Activated naive CD4-positive, alpha-beta T cell treated with anti-CD3 and anti-CD28 coated beads for 36 hours (primary cell): ENCODE results near the gene VIM. TPM values are rescaled to one million over a fixed set of nuclear protein-coding genes. Genes with fewer than 3 reads are reported as not detected.

Experiments used
- CTCF ChIA-PET: fragments of 350-600 bp; sonication (Branson Sonifier 250); formaldehyde crosslinking; loops from one replicate; lab custom pipeline; 2021; ENCODE audit warnings: antibody characterized with exemption; lab: Charles Lee
- DNase-seq: peaks from one replicate; pipeline ENCODE4 v3.0.0-alpha.2; 2020
- H3K27ac Mint-ChIP-seq: one replicate; pipeline ENCODE4 v1.8.0; 2021; ENCODE audit warnings: mild to moderate bottlenecking, mixed read lengths
- H3K27me3 Mint-ChIP-seq: one replicate; pipeline ENCODE4 v1.8.0; 2021; ENCODE audit warnings: low read depth, mixed read lengths
- H3K36me3 Mint-ChIP-seq: one replicate; pipeline ENCODE4 v1.8.0; 2021; ENCODE audit warnings: low read depth, mixed read lengths
- H3K4me1 Mint-ChIP-seq: one replicate; pipeline ENCODE4 v1.8.0; 2021; ENCODE audit warnings: low read depth, mixed read lengths
- H3K4me3 Mint-ChIP-seq: one replicate; pipeline ENCODE4 v1.8.0; 2021; ENCODE audit warnings: mild to moderate bottlenecking, moderate library complexity, mixed read lengths
- H3K9me3 Mint-ChIP-seq: one replicate; pipeline ENCODE4 v1.8.0; 2021; ENCODE audit warnings: mixed read lengths
- intact Hi-C: fragments of 100-400 bp; cut with micrococcal nuclease; formaldehyde crosslinking; loops from one replicate; pipeline ENCODE4 v1.15.1; 2023
- total RNA-seq, 2 experiments: library from RNA; stranded (reverse); gene quantifications; one replicate each; pipeline ENCODE4 v1.2.3, GENCODE V29; 2021

Gene VIM
- total RNA-seq, 2 experiments from 2014 or later, result 58.3 to 60.6 TPM

- no peaks in the 10 kb centered on the region for H3K27me3 Mint-ChIP-seq
- no peaks in the 10 kb centered on the region for H3K9me3 Mint-ChIP-seq
- no peak overlapping the region for H3K27ac Mint-ChIP-seq
- no peak for DNase-seq
- intact Hi-C loops, result no loop called here
- no peaks in the 10 kb centered on the region for H3K36me3 Mint-ChIP-seq
- peaks cover 24% of the 10 kb centered on the region for H3K4me1 Mint-ChIP-seq
- no peak overlapping the region for H3K4me3 Mint-ChIP-seq
- CTCF ChIA-PET, result interaction anchor here (0.5 to 1.2 kb wide), 3 partner anchors 12 to 75 kb away, joined by 3 to 6 read pairs (median 3); no protein-coding TSS in a partner anchor
These were observed 15.2 kb upstream of the VIM start for GRCh38 chr10:17212802-17213221.

- H3K27me3 Mint-ChIP-seq, result no peaks in the 10 kb centered on the region
- peaks cover 28% of the 10 kb centered on the region for H3K4me1 Mint-ChIP-seq
These were observed 14.2 kb upstream of the VIM start for GRCh38 chr10:17213646-17214349.

GRCh38 chr10:17214526-17214925, 13.5 kb upstream of the VIM start:
- CTCF ChIA-PET, result interaction anchor here (1.8 kb wide), 1 partner anchor 16 kb away, joined by 9 read pairs; no protein-coding TSS in a partner anchor
- no peak overlapping the region for H3K4me3 Mint-ChIP-seq
- H3K27ac Mint-ChIP-seq, result no peak overlapping the region
- intact Hi-C loops, result no loop called here
- H3K4me1 Mint-ChIP-seq, result peaks cover 28% of the 10 kb centered on the region
- no peaks in the 10 kb centered on the region for H3K36me3 Mint-ChIP-seq
- no peak for DNase-seq
- H3K27me3 Mint-ChIP-seq, result no peaks in the 10 kb centered on the region
- H3K9me3 Mint-ChIP-seq, result no peaks in the 10 kb centered on the region

More at GRCh38 chr10:17213646-17214349, 14.2 kb upstream of the VIM start:
- CTCF ChIA-PET, result interaction anchor here (0.6 to 1.2 kb wide), 3 partner anchors 13 to 58 kb away, joined by 3 read pairs; no protein-coding TSS in a partner anchor
- no peak overlapping the region for H3K27ac Mint-ChIP-seq
- H3K36me3 Mint-ChIP-seq, result no peaks in the 10 kb centered on the region
- H3K9me3 Mint-ChIP-seq, result no peaks in the 10 kb centered on the region
- DNase-seq, result no peak
- intact Hi-C loops, result no loop called here
- H3K4me3 Mint-ChIP-seq, result no peak overlapping the region

GRCh38 chr10:17214971-17215781, 12.9 kb upstream of the VIM start:
- Mint-ChIP-seq H3K9me3 (no peaks in the 10 kb centered on the region), H3K4me1 (peaks cover 28% of the 10 kb centered on the region), H3K27me3 (no peaks in the 10 kb centered on the region), H3K27ac (no peak overlapping the region), H3K4me3 (no peak overlapping the region), H3K36me3 (no peaks in the 10 kb centered on the region)
- CTCF ChIA-PET, result interaction anchor here (0.6 to 2.1 kb wide), 3 partner anchors 14 to 232 kb away, joined by 3 to 10 read pairs (median 9); partner anchors contain the start of gene TRDMT1
- intact Hi-C loops, result loop anchor here (5.0 kb wide), 1 partner anchor 1437 kb away; the partner anchor contains the start of gene NSUN6
- no peak for DNase-seq

- H3K4me1 Mint-ChIP-seq, result peaks cover 30% of the 10 kb centered on the region
- no peaks in the 10 kb centered on the region for H3K9me3 Mint-ChIP-seq
- H3K4me3 Mint-ChIP-seq, result no peak overlapping the region
- no peaks in the 10 kb centered on the region for H3K27me3 Mint-ChIP-seq
- H3K27ac Mint-ChIP-seq, result no peak overlapping the region
- CTCF ChIA-PET, result interaction anchor here (0.6 to 2.1 kb wide), 5 partner anchors 9 to 231 kb away, joined by 3 to 10 read pairs (median 6); partner anchors contain the start of gene TRDMT1
- DNase-seq, result no peak
- H3K36me3 Mint-ChIP-seq, result no peaks in the 10 kb centered on the region
- intact Hi-C loops, result loop anchor here (1.0 to 5.0 kb wide), 10 partner anchors 9 to 1437 kb away; partner anchors contain the start of genes NSUN6, RSU1 and TRDMT1
These were observed 12.3 kb upstream of the VIM start for GRCh38 chr10:17215782-17216122.

- CTCF ChIA-PET, result interaction anchor here (0.7 to 2.1 kb wide), 5 partner anchors 10 to 150 kb away, joined by 3 to 10 read pairs (median 6); partner anchors contain the start of gene TRDMT1
- intact Hi-C loops, result loop anchor here (1.0 to 5.0 kb wide), 10 partner anchors 10 to 1436 kb away; partner anchors contain the start of genes NSUN6, RSU1 and TRDMT1
- peak overlapping the region; percentile 54 for H3K27ac Mint-ChIP-seq
- no peaks in the 10 kb centered on the region for H3K27me3 Mint-ChIP-seq
- H3K4me3 Mint-ChIP-seq, result no peak overlapping the region
- no peaks in the 10 kb centered on the region for H3K36me3 Mint-ChIP-seq
- H3K9me3 Mint-ChIP-seq, result no peaks in the 10 kb centered on the region
- DNase-seq, result peak; percentile 55
- peaks cover 33% of the 10 kb centered on the region for H3K4me1 Mint-ChIP-seq
These were observed 11.7 kb upstream of the VIM start for GRCh38 chr10:17216217-17216900.

- H3K4me3 Mint-ChIP-seq, result no peak overlapping the region
These were observed 11.1 kb upstream of the VIM start for GRCh38 chr10:17216901-17217395.

GRCh38 chr10:17217631-17218232, 10.3 kb upstream of the VIM start:
- CTCF ChIA-PET, result no interaction called here
- Mint-ChIP-seq H3K4me1 (peaks cover 33% of the 10 kb centered on the region), H3K36me3 (no peaks in the 10 kb centered on the region), H3K4me3 (no peak overlapping the region), H3K27me3 (no peaks in the 10 kb centered on the region), H3K9me3 (no peaks in the 10 kb centered on the region), H3K27ac (peak overlapping the region; percentile 28)
- no peak for DNase-seq
- intact Hi-C loops, result loop anchor here (5.0 kb wide), 1 partner anchor 1435 kb away; the partner anchor contains the start of gene NSUN6

More at GRCh38 chr10:17216901-17217395, 11.1 kb upstream of the VIM start:
- Mint-ChIP-seq H3K27me3 (no peaks in the 10 kb centered on the region), H3K4me1 (peaks cover 33% of the 10 kb centered on the region), H3K27ac (no peak overlapping the region), H3K9me3 (no peaks in the 10 kb centered on the region), H3K36me3 (no peaks in the 10 kb centered on the region)
- intact Hi-C loops, result loop anchor here (1.0 to 5.0 kb wide), 10 partner anchors 10 to 1435 kb away; partner anchors contain the start of genes NSUN6, RSU1 and TRDMT1
- no peak for DNase-seq
- CTCF ChIA-PET, result interaction anchor here (1.1 to 2.1 kb wide), 3 partner anchors 9 to 16 kb away, joined by 4 to 10 read pairs (median 6); partner anchors contain the start of gene TRDMT1

GRCh38 chr10:17219024-17219423, 9.0 kb upstream of the VIM start:
- intact Hi-C loops, result loop anchor here (5.0 kb wide), 1 partner anchor 1433 kb away; the partner anchor contains the start of gene NSUN6
- Mint-ChIP-seq H3K27ac (no peak overlapping the region), H3K4me3 (no peak overlapping the region)

GRCh38 chr10:17220652-17221100, 7.4 kb upstream of the VIM start:
- Mint-ChIP-seq H3K4me3 (no peak overlapping the region), H3K27me3 (peaks cover 2% of the 10 kb centered on the region), H3K9me3 (no peaks in the 10 kb centered on the region), H3K36me3 (no peaks in the 10 kb centered on the region), H3K4me1 (peaks cover 27% of the 10 kb centered on the region), H3K27ac (no peak overlapping the region)
- CTCF ChIA-PET, result interaction anchor here (1.5 kb wide), 1 partner anchor 10 kb away, joined by 3 read pairs; no protein-coding TSS in a partner anchor
- intact Hi-C loops, result no loop called here
- DNase-seq, result no peak

More at GRCh38 chr10:17219024-17219423, 9.0 kb upstream of the VIM start:
- H3K9me3 Mint-ChIP-seq, result no peaks in the 10 kb centered on the region
- peaks cover 33% of the 10 kb centered on the region for H3K4me1 Mint-ChIP-seq
- CTCF ChIA-PET, result no interaction called here
- H3K36me3 Mint-ChIP-seq, result no peaks in the 10 kb centered on the region
- no peak for DNase-seq
- no peaks in the 10 kb centered on the region for H3K27me3 Mint-ChIP-seq

GRCh38 chr10:17222329-17222728, 5.7 kb upstream of the VIM start:
- Mint-ChIP-seq H3K4me3 (no peak overlapping the region), H3K4me1 (peaks cover 27% of the 10 kb centered on the region), H3K27ac (no peak overlapping the region), H3K9me3 (no peaks in the 10 kb centered on the region), H3K27me3 (peaks cover 2% of the 10 kb centered on the region), H3K36me3 (no peaks in the 10 kb centered on the region)
- intact Hi-C loops, result no loop called here
- DNase-seq, result no peak
- CTCF ChIA-PET, result interaction anchor here (1.1 kb wide), 1 partner anchor 223 kb away, joined by 4 read pairs; no protein-coding TSS in a partner anchor
